ENCODE results near the gene CIAO3.

DNA sequence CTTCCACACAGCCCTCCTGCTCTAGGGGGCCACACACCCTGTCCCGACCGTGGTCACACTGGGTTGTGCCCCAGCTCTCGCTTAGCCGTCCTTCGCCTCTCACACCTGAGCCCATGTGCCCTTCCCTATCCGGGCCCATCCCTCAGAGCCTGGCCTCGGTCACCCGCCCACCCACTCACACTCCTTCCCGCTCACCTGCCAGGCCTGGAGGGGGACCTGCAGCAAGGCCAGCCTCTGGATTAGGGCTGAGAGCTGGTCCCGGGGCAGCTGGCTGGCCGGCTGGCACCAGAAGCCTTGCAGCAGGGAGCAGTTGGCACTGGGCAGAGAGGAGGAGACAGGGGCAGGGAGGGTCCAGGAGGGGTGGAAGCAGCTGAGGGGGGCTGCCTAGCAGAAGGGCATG lies 37.6 kb upstream of the CIAO3 start:
- TF ChIP-seq RBAK (tag by site-specific recombination; IDR thresholded peaks at IDR 0.05) (no peak), ZNF701 (tag by site-specific recombination; IDR thresholded peaks at IDR 0.05) (no peak), PRDM10 (tag by site-specific recombination; IDR thresholded peaks at IDR 0.05) (no peak)
- TF ChIP-seq, protein P1, sequence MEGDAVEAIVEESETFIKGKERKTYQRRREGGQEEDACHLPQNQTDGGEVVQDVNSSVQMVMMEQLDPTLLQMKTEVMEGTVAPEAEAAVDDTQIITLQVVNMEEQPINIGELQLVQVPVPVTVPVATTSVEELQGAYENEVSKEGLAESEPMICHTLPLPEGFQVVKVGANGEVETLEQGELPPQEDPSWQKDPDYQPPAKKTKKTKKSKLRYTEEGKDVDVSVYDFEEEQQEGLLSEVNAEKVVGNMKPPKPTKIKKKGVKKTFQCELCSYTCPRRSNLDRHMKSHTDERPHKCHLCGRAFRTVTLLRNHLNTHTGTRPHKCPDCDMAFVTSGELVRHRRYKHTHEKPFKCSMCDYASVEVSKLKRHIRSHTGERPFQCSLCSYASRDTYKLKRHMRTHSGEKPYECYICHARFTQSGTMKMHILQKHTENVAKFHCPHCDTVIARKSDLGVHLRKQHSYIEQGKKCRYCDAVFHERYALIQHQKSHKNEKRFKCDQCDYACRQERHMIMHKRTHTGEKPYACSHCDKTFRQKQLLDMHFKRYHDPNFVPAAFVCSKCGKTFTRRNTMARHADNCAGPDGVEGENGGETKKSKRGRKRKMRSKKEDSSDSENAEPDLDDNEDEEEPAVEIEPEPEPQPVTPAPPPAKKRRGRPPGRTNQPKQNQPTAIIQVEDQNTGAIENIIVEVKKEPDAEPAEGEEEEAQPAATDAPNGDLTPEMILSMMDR (tag by site-specific recombination; IDR thresholded peaks at IDR 0.05): no peak
